Kidney (tissue), 14 donors: ENCODE measurements around the gene TEKT1. TPM values are rescaled to one million over a fixed set of nuclear protein-coding genes. Genes with fewer than 3 reads are reported as not detected.
A peak's percentile ranks its signal among the peaks of the same experiment; 100 is the strongest.

Source experiments
- DNase-seq, 5 donors: peaks; one replicate each; pipeline ENCODE4 v3.0.0-alpha.2; 2013 to 2020
- FAIRE-seq: peaks from 2 replicates; lab custom pipeline; 2012; peaks lifted over from hg19 to GRCh38; lab: Jason Lieb, UNC
- H3K27ac ChIP-seq, 2 donors: one replicate each; pipeline ENCODE4 v1.7.0; 2013; ENCODE audit warnings: low read depth in 2 of 2, low read length in 2 of 2, inconsistent platforms in 1 of 2
- H3K27me3 ChIP-seq: one replicate; pipeline ENCODE4 v1.7.1; 2013; ENCODE audit warnings: low read length, inconsistent platforms; ENCODE audit not compliant: control insufficient read depth, insufficient read depth
- H3K36me3 ChIP-seq, 3 donors: one replicate each; pipeline versions ENCODE4 v1.7.0 to v1.7.1; 2013; ENCODE audit warnings: low read length in 3 of 3, control low read depth in 1 of 3, inconsistent platforms in 1 of 3; ENCODE audit not compliant: insufficient read depth in 3 of 3, control insufficient read depth in 2 of 3
- H3K4me1 ChIP-seq, 3 donors: one replicate each; pipeline versions ENCODE4 v1.7.0 to v1.7.1; 2013; ENCODE audit warnings: low read length in 3 of 3, inconsistent platforms in 1 of 3, low read depth in 1 of 3; ENCODE audit not compliant: control insufficient read depth in 2 of 3, insufficient read depth in 2 of 3
- H3K4me3 ChIP-seq, 3 donors: one replicate each; pipeline versions ENCODE4 v1.7.0 to v1.8.1; 2013; ENCODE audit warnings: low read length in 3 of 3, control low read depth in 1 of 3, inconsistent platforms in 1 of 3
- H3K9ac ChIP-seq, 3 donors: one replicate each; pipeline versions ENCODE4 v1.7.0 to v1.7.1; 2013; ENCODE audit warnings: low read length in 3 of 3, control low read depth in 1 of 3, inconsistent platforms in 1 of 3
- H3K9me3 ChIP-seq, 3 donors: one replicate each; pipeline versions ENCODE4 v1.7.0 to v1.7.1; 2013; ENCODE audit warnings: low read length in 3 of 3, control low read depth in 1 of 3, inconsistent platforms in 1 of 3; ENCODE audit not compliant: control insufficient read depth in 2 of 3, insufficient read depth in 1 of 3
- intact Hi-C: fragments of 100-400 bp; cut with DNase I; formaldehyde crosslinking; loops from one replicate; pipeline ENCODE4 v1.11.1; 2022
- polyA plus RNA-seq: library from polyadenylated mRNA; stranded (reverse); fragments of 350-450 nt; fragmentation: Illumina TruSeq; extraction: RNeasy Lipid Tissue Mini Kit (QIAGEN cat#74804); gene quantifications from one replicate; pipeline ENCODE4 v1.2.3, GENCODE V29; 2014; ENCODE audit warnings: low read depth, low replicate concordance; ENCODE audit not compliant: insufficient read depth
- total RNA-seq: library from RNA; stranded (reverse); fragmentation: NEBNext Ultra II Directional; extraction: Animal tissue kit (Norgen Biotek cat#: 25700); gene quantifications from one replicate; pipeline ENCODE4 v1.2.1, GENCODE V29; 2021
- TF ChIP-seq, protein P1 (sequence below): IDR thresholded peaks from 3 replicates; pipeline ENCODE4 v1.5.1; 2012; ENCODE audit warnings: mild to moderate bottlenecking, moderate library complexity, borderline replicate concordance; ENCODE audit not compliant: insufficient read depth; ENCODE audit errors: extremely low read depth
- donor health status: control.
- donor health status: control.
- donor health status: control.
- donor health status: control.
- donor health status: control.
- donor health status: DM: yes; HTN: yes; CAD: no.
- donor health status: Normal renal cell carcinoma (clear cell type).

The TEKT1 gene
- total and polyA plus RNA-seq, 2 donors from 2014 or later: 0.06 TPM; not detected in 1

DNA sequence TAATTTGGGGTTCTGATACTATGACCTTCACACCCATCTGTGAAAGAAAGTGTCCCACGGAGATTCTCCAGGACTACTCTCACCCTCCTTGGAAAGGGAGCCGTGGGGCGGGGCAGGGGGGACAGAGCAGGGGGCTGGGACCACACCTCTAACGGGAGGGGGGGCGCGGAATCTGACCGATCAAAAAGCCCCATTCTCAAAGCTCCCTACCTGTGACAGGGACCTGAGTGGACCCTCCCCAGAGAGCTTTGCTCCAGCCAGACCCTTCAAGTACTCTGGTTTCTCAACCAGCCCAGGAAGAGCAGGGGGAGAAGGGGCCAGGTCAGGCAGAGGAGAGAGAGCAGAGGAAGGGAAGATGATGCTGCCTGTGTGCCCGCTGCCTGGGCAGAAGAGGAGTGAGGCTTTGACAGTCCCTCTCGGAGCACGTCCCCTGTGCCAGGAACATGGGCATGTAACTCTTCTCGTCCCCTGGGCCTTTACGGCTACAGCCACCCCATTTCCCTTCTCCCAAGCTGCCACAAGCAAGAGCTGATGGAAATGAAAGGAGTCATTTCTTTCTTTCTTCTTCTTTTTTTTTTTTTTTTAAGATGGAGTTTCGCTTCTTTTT lies 75.0 kb downstream of the TEKT1 start:
- TF ChIP-seq, protein P1, sequence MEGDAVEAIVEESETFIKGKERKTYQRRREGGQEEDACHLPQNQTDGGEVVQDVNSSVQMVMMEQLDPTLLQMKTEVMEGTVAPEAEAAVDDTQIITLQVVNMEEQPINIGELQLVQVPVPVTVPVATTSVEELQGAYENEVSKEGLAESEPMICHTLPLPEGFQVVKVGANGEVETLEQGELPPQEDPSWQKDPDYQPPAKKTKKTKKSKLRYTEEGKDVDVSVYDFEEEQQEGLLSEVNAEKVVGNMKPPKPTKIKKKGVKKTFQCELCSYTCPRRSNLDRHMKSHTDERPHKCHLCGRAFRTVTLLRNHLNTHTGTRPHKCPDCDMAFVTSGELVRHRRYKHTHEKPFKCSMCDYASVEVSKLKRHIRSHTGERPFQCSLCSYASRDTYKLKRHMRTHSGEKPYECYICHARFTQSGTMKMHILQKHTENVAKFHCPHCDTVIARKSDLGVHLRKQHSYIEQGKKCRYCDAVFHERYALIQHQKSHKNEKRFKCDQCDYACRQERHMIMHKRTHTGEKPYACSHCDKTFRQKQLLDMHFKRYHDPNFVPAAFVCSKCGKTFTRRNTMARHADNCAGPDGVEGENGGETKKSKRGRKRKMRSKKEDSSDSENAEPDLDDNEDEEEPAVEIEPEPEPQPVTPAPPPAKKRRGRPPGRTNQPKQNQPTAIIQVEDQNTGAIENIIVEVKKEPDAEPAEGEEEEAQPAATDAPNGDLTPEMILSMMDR: no peak
- FAIRE-seq: no peak

DNA sequence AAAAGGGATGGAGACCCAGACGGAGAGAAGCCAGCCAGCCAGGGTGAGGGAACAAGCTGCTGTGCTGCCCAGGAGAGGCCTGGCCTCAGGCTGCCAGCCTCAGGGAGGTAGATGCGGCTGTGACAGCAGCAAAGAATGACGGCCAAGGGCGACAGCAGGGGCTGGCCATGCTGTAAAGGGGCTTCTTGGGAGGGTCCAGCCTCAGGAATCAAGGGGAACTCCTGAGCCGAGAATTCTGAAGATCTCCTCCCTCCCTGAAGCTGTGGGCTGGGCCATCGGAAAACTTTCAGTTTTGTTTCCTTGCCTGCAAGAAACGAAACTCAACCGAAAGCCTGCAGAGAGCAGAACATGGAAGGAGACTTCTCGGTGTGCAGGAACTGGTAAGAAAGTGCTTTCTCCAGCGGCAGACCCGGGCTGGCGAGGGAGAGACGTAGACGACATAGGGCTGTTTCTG lies 75.8 kb downstream of the TEKT1 start, which contains the start of gene XAF1:
Gene XAF1 (plus strand): TSS at position 316 of the 454 bp plus-strand sequence. CDS start 33 bp downstream, at position 349.
- Histone ChIP-seq H3K27ac (peak within 1 kb of the TSS; percentile 74 to 94), H3K36me3 (no peaks in the 10 kb centered on the region), H3K9ac (peak within 1 kb of the TSS; percentile 33 to 71 (median 71)), H3K4me3 (peak within 1 kb of the TSS; percentile 54 to 92 (median 83)), H3K9me3 (no peaks in the 10 kb centered on the region), H3K4me1 (peaks cover 0 to 19% (median 0%) of the 10 kb centered on the region in 3 donors), H3K27me3 (no peaks in the 10 kb centered on the region)
- DNase-seq (peak in 3 of 5 donors; percentile 17 to 77 (median 56)), FAIRE-seq (no peak)
- intact Hi-C loops: no loop called here
- TF ChIP-seq, protein P1: no peak

More for the DNA sequence above, 75.0 kb downstream of the TEKT1 start:
- Histone ChIP-seq H3K4me3 (peak overlapping the region in 2 of 3 donors; percentile 83 to 92), H3K36me3 (no peaks in the 10 kb centered on the region), H3K27ac (no peak overlapping the region), H3K4me1 (peaks cover 0 to 19% (median 0%) of the 10 kb centered on the region in 3 donors), H3K9me3 (no peaks in the 10 kb centered on the region), H3K9ac (peak overlapping the region in 2 of 3 donors; percentile 71), H3K27me3 (no peaks in the 10 kb centered on the region)
- DNase-seq: no peak
- intact Hi-C loops: no loop called here

DNA sequence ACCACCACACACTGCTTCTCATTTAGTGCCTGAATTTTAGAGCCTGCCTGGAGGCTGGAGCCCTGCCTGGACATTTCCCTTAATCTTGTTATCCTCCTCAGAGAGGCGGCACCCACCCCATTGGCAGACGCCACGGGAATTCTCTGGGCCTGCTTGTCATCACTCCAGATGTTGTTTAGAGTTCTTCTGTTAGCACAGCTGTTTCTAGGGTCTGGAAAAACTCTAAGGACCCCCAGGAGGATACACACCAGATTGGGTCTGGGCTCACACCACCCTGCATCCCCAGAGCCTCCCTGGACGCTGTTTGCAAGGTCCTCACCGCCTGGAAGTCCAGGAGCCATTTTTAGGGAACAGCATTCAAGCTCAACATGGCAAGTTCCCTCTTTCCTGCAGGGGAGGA lies 76.2 kb downstream of the TEKT1 start:
- FAIRE-seq: no peak
- TF ChIP-seq, protein P1: no peak
- Histone ChIP-seq H3K27ac (peak overlapping the region; percentile 74 to 94), H3K9me3 (no peaks in the 10 kb centered on the region), H3K27me3 (no peaks in the 10 kb centered on the region), H3K4me3 (peak overlapping the region in 2 of 3 donors; percentile 83 to 92), H3K9ac (peak overlapping the region in 2 of 3 donors; percentile 71), H3K36me3 (no peaks in the 10 kb centered on the region), H3K4me1 (peaks cover 0 to 19% (median 0%) of the 10 kb centered on the region in 3 donors)
- DNase-seq: peak in 2 of 5 donors; percentile 24 to 80
- intact Hi-C loops: no loop called here
